GM20431 (cell line): ENCODE measurements around the gene ANGPTL4.

ENCODE experiments used
- in situ Hi-C: fragments of 300-500 bp; cut with MseI, MboI; formaldehyde crosslinking; loops from one replicate; pipeline ENCODE4 v1.15.0; 2020; ENCODE audit warnings: low sequenced_read_pairs; ENCODE audit not compliant: unreplicated experiment

Gene ANGPTL4

DNA sequence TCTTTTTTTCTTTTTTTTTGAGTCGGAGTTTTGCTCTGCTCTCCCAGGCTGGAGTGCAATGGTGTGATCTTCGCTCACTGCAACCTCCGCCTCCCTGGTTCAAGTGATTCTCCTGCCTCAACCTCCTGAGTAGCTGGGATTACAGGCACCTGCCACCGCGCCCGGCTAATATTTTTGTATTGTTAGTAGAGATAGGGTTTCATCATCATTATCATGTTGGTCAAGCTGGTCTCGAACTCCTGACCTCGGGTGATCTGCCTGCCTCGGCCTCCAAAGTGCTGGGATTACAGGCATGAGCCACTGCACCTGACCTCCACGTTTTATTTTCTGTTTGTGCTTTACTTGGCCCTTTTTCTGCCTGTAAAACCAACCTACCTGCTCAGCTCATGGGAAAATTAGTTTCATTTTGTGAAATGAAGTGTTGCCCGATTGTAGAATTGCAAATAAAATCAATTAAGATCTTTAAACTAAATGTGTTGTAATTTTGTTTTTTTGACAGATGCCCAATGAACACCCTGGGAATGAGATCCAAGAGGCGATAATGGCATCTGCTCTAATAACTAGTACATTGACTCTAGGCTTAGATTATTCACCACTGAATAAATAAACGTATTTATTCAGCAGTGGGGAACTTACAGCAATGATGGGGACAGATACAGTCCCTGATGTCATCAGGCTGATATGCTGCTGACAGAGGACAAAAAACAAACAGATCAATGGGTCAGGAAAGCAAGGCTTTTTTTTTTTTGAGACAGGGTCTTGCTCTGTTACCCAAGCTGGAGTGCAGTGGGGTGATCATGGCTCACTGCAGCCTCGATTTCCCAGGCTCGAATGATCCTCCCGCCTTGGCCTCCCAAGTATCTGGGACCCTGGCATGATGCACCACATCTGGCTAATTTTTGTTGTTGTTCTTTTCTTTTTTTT is 24.0 kb downstream of the ANGPTL4 start:
- in situ Hi-C loops, result no loop called here

DNA sequence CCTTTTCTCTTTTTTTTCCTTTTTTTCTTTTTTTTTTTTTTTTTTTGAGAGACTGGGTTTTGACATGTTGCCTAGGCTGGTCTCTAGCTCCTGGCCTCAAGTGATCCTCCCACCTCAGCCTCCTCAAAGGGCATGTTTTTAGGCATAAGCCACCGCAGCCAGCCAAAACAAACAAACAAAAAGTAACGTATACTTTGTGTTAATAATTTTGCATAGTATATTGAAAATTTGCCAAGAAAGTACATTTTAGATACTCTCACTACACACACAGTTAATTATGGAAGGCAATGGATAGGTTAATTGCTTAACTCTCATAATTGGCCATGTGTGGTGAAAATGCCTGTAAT is 24.6 kb downstream of the ANGPTL4 start:
- in situ Hi-C loops, result no loop called here

DNA sequence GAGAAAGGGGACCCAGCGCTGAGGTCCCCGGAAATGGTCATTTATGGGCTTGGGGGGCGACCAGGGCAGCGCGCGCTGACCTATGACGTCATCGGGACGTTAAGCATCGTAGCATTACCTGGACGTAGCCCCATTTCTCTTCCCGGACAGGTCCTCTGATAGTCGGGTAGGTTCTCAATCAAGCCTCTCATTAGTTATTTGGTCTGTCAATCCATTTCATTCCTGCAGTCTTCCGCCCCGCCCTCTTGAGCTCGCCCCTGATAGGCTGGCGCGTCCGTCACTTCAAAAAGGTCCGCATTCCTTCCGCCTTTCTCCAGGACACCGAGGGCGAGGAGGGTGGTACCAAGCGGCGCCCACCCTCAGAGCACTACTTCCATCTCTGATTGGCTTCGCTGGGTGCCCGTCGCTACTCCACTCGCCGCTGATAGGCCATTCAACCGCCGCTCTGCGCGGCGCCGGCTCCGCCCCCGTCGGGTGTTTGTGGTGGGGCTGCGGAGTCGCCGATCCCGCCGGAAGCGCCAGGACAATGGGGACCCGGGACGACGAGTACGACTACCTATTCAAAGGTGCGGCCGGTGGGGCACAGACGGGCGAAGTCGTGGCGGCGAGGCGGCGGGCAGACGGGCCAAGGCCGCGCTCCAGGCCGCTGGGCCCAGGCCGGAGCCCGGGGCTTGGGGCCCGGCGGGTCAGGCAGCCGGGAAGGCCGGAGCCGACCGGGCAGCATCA is 26.1 kb downstream of the ANGPTL4 start, which contains the start of gene RAB11B:
Gene RAB11B, plus strand, starts transcription at position 470 of the 726 bp plus-strand sequence. Its CDS starts 57 bp downstream, at position 527.
- in situ Hi-C loops, result no loop called here

DNA sequence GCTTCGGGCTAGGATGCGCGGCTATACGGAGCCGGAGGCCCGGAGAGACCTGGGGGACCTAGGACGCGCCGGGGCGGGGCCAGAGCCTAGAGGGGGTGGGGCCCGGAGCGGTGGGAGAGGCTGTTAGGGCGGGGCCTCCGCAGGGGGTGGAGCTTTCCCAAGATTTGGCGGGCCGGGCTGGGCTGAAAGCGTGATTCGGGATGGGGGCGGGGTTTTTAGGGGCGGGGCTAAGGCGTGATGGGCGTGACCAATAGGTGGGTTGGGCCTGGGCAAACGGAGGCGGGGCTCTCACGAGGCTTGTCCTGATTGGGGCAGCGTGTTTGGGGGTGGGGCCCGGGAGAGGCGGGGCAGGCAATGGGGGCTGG is 26.6 kb downstream of the ANGPTL4 start:
- in situ Hi-C loops, result no loop called here

DNA sequence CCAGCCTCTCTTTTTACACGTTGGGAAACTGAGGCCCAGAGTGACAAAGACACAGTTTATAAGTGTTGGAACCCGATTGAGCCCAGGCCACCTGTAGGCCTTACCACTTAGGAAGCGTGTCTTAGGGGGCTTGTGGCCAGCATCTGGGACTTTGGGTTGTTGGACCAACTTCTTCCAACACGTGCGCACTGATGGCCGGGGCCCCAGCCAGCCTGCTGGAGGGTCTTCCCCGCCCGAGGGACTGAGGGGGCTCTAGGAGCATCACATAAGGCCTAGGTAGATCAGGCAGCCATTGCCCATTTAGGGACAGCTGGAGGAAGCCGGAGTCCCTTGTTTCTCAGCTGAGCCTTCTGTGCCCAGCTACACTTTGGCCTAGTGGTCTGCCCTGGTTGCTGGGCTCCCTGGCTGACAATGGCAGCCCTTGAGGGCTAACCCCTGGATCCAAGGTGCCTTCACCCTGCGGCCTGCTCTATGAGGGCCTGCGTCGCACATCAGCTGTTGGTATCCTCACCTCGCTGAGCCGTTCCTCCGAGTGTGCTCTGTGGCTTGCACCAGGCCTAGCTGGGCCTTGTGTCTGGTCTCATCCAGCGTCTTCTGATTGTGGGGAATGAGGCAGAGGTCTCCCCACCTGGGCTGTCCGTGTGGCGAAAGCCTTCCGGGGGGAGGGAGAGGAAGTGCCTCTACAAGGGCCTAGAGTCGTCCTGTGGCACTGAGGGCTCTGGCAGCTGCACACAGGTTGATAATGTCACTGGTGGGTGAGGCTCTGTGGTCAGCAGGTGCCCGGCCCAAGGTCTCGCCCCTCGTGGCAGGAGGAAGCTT is 27.5 kb downstream of the ANGPTL4 start:
- in situ Hi-C loops, result no loop called here

DNA sequence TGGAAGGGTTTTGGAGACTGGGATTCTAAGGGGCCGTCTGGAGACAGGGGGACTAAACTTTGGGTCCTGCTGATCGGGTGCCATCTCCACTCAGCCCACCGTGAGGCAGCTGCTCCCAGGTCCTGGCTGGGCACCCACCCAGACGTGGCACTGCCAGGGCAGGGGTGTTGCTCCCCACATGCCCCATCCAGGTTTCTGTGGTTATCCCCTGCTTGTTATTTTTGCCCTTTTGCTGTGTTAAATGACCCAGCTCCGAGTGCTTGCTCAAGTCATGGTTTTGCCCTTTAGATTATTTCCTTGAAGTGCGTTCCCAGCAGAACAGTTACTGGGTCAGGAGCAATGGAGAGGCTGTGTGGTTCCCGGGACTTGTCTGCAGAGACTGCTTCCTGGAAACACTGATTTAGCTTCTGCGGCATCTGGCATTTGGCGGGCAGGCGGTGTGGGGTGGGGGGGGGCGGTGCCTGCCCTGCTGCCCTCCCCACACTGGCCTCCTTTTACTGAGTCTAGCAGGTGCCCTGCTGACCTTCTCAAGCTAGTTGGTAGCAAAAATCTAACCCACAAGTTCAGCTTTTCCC is 28.1 kb downstream of the ANGPTL4 start:
- in situ Hi-C loops, result no loop called here

DNA sequence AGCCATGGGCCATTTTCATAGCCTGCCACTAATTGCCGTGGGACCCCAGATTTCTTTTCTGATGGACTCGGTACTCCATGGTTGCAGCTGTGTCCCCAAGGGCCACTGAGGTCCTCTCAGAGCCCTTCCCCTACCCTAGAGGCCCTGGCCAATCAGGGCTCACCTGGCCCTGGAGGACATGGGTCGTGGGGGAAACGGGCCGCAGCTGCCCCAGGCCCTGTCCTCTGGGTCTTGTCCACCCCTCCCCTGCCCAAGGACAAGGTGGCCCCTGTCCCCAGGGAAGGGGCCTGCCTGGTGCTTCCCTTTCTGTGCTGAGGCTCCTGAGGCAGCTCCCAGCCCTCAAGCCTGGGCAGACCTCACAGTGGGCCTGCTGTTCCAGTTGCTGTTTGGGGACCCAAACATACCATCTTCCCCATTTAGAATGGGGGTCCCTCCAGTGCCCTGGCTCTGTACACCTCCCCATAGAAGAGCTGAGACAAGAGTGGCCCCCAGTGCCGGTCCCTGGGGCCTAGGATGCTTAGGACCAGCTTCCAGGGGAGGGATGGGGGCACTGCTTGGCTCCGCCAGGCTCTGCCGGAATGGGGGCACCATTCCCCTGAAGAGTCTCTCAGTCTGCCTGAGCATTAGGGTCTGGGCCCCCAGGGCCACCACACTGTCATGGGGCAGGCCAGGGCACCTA is 29.4 kb downstream of the ANGPTL4 start:
- in situ Hi-C loops, result no loop called here

DNA sequence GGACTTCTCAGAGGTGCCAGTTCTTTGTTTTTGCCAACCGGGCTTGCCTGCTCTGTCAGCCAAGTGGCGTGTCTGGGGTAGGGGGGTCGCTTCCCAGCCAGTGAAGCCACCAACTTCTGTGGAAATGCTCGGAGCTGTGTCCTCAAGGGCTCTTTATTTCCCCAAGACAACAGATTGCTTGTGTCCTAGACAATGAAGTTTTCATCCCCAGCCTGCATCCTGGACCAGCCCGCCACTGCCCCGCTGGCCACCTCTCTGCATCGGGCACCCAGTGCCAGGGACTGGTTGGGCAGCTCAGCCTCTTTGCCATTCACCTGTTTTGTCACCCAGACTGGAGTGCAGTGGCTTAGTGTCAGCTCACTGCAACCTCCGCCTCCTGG is 29.9 kb downstream of the ANGPTL4 start:
- in situ Hi-C loops, result no loop called here

DNA sequence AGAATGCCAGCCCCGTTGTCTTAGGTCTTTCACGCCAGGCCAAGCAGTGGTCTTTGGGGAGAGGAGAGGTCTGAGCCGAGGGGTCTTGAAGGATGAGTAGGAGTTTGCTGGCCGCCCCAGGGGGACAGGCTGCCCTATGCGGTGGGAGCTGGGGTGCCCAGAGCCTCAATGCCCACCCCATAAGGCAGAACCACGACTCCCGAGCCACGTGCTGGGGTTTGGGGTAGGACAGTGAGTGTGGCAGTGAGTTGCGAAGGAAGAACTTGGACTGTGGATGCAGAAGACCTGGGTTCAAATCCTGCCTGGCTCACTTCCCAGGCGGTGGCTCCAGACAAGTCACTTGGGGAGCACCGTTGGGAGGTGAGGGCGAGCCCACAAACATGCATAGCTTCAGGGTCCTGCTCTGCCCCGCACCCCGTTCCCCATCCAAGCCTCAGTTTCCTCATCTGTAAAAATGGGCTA is 31.7 kb downstream of the ANGPTL4 start:
- in situ Hi-C loops, result no loop called here

DNA sequence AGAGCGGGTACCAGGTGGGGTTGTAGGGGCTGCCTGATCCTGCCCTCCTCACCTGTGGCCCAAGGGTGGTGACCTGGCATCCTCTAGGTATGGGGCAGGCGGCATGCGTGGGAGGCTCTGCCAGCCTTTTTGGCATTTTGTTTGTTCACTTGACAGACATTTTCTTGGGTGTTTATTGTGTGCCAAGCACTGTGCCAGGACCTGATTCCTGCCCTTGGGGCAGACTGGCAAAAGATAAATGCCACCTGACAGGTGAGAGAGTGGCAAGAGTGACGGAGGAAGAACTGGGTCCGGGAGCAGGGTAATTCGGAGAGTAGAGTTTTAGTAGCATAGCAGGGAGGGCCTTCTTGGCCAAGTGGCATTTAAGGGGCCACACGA is 32.2 kb downstream of the ANGPTL4 start:
- in situ Hi-C loops, result no loop called here

DNA sequence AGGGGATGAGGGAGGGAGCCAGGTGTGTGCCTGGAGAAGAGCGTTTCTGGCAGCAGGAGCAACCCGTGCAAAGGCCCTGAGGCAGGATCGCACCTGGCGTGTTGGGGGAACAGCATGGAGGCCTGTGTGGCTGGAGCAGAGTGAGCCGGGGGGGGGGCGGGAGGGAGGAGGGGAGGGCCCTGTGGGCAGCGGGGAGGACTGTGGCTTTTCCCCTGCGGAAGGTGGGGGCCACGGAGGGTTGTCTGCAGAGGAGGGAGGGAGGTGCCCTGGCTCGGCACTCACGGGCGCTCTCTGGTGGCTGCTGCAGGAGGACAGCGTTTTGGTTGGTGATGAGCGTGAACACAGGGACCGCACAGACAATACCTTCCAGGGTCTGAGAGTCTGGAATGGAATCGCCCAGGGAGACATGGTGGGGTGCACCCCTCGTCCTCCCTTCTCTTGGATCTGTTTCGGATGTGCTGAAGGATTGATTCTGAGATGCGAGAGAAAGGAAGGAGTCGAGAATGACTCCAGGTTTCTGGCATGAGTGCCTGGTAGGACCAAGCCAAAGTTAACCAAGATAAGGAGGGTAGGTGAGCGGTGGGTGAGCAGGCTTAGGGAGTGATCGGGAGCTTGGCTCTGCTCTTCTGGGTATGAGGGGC is 32.7 kb downstream of the ANGPTL4 start:
- in situ Hi-C loops, result no loop called here

DNA sequence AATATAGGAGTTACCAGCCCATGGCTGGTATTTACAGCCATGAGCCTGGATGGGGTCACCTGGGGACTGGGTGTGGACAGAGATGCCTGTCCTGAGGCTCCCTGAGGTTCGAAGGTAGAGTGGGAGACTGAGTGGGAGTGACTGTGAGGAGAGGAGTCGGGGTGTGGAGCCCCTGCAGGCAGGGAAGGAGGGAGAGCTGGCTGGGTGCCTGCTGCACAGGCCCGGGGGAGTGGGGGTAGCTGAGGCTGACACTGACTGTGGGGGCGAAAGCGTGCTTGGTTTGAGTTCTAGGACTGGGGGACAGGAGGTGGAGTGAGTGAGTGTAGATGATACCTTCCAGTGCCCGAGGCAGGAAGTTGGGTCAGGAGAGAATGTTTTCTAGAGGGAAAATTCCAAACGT is 33.3 kb downstream of the ANGPTL4 start:
- in situ Hi-C loops, result no loop called here

DNA sequence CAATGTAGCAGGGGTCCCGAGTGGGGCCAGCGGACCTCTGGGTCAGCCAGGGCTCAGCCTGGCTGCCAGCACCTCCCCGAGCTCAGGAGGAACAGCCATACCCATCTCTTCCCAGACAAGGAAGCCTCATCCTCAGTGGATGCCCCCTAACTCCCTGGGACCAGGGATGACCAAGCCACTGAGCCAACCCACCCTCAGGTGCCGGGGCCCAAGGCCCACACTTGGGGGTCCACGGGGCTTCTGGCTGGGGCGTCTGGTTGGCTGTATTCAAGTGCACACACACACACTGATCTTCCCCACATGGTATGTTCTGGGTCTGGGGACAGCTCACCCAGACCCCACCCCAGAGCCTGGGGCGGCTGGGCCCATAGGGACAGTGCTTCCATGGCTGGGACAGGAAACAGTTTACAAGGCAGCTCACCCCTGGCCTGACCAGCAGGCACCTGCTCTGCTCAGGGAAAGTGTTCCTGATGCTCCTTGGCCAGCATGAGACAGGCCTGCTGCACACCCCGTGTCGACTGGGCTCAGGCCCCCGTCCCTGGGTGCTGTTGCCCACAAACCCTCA is 33.9 kb downstream of the ANGPTL4 start:
- in situ Hi-C loops, result no loop called here

DNA sequence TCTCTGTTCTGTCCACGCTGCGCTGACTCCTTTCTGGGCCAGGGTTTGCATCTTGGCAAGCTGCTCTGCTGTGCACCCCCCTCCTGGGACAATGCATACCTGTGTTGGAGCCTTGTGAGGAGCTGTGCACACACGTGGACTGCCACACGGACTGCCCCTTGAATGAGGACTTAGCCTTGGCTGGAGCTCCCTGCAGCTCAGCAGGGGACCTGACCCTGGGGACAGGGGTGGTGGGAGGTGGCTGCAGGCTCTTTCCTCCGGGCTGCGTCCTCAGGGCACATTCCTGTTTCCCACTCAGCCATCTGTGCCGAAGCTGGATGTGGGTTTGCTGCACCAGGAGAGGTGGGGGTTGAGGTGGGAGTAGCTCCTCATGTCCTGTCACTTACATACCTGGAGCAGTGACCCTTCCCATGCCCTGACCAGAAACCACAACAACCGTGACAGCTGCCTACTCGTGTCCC is 34.4 kb downstream of the ANGPTL4 start:
- in situ Hi-C loops, result no loop called here

DNA sequence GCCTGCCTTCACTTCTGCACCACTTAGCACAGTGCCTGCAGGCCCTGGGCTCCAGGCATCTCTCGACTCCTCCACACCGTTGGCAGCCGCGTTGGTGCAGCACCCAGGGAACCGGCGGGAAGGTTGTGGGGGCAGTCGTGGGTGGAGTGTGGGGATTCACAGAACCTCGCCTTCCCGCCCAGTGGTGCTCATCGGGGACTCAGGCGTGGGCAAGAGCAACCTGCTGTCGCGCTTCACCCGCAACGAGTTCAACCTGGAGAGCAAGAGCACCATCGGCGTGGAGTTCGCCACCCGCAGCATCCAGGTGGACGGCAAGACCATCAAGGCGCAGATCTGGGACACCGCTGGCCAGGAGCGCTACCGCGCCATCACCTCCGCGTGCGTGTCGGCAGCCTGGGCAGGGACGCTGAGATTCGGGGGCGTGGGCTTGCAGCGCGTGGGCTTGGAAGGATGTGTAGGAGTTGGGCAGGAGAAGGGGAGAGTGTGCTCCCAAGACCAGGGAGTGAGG is 35.8 kb downstream of the ANGPTL4 start:
- in situ Hi-C loops, result no loop called here

DNA sequence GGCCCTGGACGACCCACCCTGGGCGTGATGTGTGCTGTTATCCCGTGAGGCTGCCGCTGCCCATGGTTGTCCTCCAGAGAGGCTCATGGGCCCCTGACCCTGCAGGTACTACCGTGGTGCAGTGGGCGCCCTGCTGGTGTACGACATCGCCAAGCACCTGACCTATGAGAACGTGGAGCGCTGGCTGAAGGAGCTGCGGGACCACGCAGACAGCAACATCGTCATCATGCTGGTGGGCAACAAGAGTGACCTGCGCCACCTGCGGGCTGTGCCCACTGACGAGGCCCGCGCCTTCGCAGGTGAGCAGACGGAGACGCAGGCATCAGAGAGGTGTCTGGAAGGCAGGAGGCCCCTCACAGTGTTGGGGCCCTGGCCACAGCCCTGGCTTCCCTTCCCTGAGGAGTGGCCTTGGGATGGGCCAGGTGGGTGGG is 38.0 kb downstream of the ANGPTL4 start:
- in situ Hi-C loops, result no loop called here

DNA sequence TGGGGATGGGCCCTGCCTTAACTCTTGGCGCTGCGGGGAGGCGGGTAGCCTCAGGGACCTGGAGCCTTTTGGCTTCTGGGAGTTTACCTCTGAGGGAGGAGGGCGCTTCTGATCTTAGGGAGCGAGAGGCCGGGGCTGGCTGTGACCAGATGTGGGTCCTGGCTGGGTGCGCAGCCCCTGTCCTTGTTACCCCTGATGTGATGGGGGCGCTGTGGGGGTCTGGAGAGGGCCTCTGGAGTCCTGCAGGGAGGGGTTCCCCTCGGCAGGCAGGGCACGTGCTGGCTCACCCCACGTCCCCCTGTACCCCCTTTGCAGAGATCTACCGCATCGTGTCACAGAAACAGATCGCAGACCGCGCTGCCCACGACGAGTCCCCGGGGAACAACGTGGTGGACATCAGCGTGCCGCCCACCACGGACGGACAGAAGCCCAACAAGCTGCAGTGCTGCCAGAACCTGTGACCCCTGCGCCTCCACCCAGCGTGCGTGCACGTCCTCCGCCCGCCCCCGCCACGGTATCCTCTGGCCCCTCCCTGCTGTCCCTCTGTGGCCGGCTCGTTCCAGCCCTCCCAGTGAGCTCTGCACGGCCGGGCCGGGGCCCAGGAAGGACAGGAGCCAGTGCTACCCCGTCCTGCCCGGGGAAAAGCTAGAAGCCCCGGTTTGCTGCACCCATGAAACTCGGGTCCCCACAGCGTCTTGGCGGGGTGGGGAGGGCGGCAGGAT is 39.3 kb downstream of the ANGPTL4 start:
- in situ Hi-C loops, result no loop called here

DNA sequence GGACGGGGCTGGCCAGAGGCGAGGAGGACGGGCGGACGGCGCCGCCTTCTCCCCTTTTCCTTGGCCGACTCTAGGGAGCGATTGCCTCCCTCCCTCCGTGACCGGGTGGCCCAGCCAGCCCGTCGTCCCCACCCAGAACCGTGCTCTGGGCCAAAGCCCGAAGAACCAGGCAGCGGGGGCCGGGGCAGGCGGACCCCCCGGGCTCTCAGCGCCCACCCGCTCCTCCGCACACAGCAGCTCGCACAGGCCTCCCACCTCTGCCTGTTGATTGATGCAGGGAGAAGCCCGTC is 39.8 kb downstream of the ANGPTL4 start:
- in situ Hi-C loops, result no loop called here
